Naive thymus-derived CD8-positive, alpha-beta T cell (primary cell): ENCODE measurements around the gene SYNPO. TPM values are rescaled to one million over a fixed set of nuclear protein-coding genes. Genes with fewer than 3 reads are reported as not detected.

Experiments used
- ATAC-seq, 2 donors: fragments of 150-1000 bp; cut with Tn5 transposase in 1 of 2; sonication (Bioruptor Pico), chemical (Tn5 transposase) in 1 of 2; 1 replicate in 1 of 2; 2 replicates in 1 of 2; pipeline ENCODE4 v1.10.0; 2021; ENCODE audit warnings: mild to moderate bottlenecking in 2 of 2, moderate library complexity in 2 of 2
- POLR2A ChIA-PET: fragments of 350-600 bp; sonication (Branson Sonifier 250); formaldehyde crosslinking; loops from one replicate; lab custom pipeline; 2021; ENCODE audit warnings: antibody characterized with exemption; lab: Charles Lee
- DNase-seq, 10 donors: peaks; one replicate each; pipeline versions ENCODE4 v3.0.0 to v3.0.0-alpha.2; 2020 to 2022
- H3K27ac Mint-ChIP-seq, 10 donors: one replicate each; pipeline ENCODE4 v1.8.0; 2020 to 2022; ENCODE audit warnings: mild to moderate bottlenecking in 10 of 10, mixed read lengths in 10 of 10, moderate library complexity in 4 of 10, inconsistent platforms in 1 of 10
- H3K27me3 Mint-ChIP-seq, 5 donors: one replicate each; pipeline ENCODE4 v1.8.0; 2021 to 2022; ENCODE audit warnings: mixed read lengths in 5 of 5
- H3K36me3 Mint-ChIP-seq, 3 donors: one replicate each; pipeline ENCODE4 v1.8.0; 2020 to 2022; ENCODE audit warnings: mixed read lengths in 3 of 3, mild to moderate bottlenecking in 2 of 3, inconsistent platforms in 1 of 3
- H3K4me1 Mint-ChIP-seq, 4 donors: one replicate each; pipeline ENCODE4 v1.8.0; 2021 to 2022; ENCODE audit warnings: mixed read lengths in 4 of 4
- H3K4me3 Mint-ChIP-seq, 10 donors: one replicate each; pipeline ENCODE4 v1.8.0; 2020 to 2022; ENCODE audit warnings: mild to moderate bottlenecking in 10 of 10, mixed read lengths in 10 of 10, moderate library complexity in 6 of 10, inconsistent platforms in 1 of 10
- H3K9me3 Mint-ChIP-seq, 9 donors: one replicate each; pipeline ENCODE4 v1.8.0; 2020 to 2022; ENCODE audit warnings: mixed read lengths in 9 of 9, mild to moderate bottlenecking in 3 of 9, inconsistent platforms in 1 of 9, moderate library complexity in 1 of 9
- polyA plus RNA-seq, 3 donors: library from polyadenylated mRNA; unstranded; fragments of 300-500 nt; fragmentation: Illumina TruSeq; gene quantifications; one replicate each; pipeline ENCODE4 v1.2.3, GENCODE V29; 2021
- total RNA-seq, 8 experiments: library from RNA in 2 of 8; stranded (reverse) in 2 of 8; gene quantifications; one replicate each; pipeline ENCODE4 v1.2.3 and lab custom pipeline; 2021 to 2026

Gene SYNPO
- total and polyA plus RNA-seq, 5 experiments from 2014 or later: 0.71 to 0.83 TPM; not detected in 3

GRCh38 chr5:150630016-150630415, 10.4 kb upstream of the SYNPO start:
- Mint-ChIP-seq H3K9me3 (no peaks in the 10 kb centered on the region), H3K36me3 (peaks cover 0 to 1% (median 0%) of the 10 kb centered on the region in 3 donors), H3K27me3 (peaks cover 6 to 30% (median 24%) of the 10 kb centered on the region in 5 donors), H3K4me3 (no peak overlapping the region), H3K4me1 (peaks cover 0 to 19% (median 3%) of the 10 kb centered on the region in 4 donors), H3K27ac (no peak overlapping the region)
- ATAC-seq (no peak), DNase-seq (no peak)
- POLR2A ChIA-PET: no interaction called here

GRCh38 chr5:150630461-150631325, 9.8 kb upstream of the SYNPO start:
- peaks cover 0 to 19% (median 2%) of the 10 kb centered on the region in 4 donors for H3K4me1 Mint-ChIP-seq
- DNase-seq: no peak
- no peak for ATAC-seq
- H3K27me3 Mint-ChIP-seq: peaks cover 6 to 33% (median 28%) of the 10 kb centered on the region in 5 donors
- peaks cover 0 to 1% (median 0%) of the 10 kb centered on the region in 3 donors for H3K36me3 Mint-ChIP-seq
- H3K27ac Mint-ChIP-seq: no peak overlapping the region
- POLR2A ChIA-PET: no interaction called here
- no peak overlapping the region for H3K4me3 Mint-ChIP-seq
- no peaks in the 10 kb centered on the region for H3K9me3 Mint-ChIP-seq

GRCh38 chr5:150631326-150631701, 9.1 kb upstream of the SYNPO start:
- H3K27me3 Mint-ChIP-seq: peaks cover 5 to 33% (median 28%) of the 10 kb centered on the region in 5 donors
- H3K4me3 Mint-ChIP-seq: no peak overlapping the region
- no peak overlapping the region for H3K27ac Mint-ChIP-seq
- POLR2A ChIA-PET: no interaction called here
- no peak for DNase-seq
- H3K9me3 Mint-ChIP-seq: no peaks in the 10 kb centered on the region
- peaks cover 0 to 1% (median 0%) of the 10 kb centered on the region in 3 donors for H3K36me3 Mint-ChIP-seq
- ATAC-seq: no peak
- peaks cover 0 to 13% (median 2%) of the 10 kb centered on the region in 4 donors for H3K4me1 Mint-ChIP-seq

- DNase-seq: no peak
- Mint-ChIP-seq H3K4me3 (no peak overlapping the region), H3K27ac (peak overlapping the region in 2 of 10 donors; percentile 12 to 55), H3K4me1 (peaks cover 0 to 3% (median under 1%) of the 10 kb centered on the region in 4 donors), H3K36me3 (peaks cover 0 to 1% (median 0%) of the 10 kb centered on the region in 3 donors), H3K27me3 (peaks cover 3 to 29% (median 25%) of the 10 kb centered on the region in 5 donors), H3K9me3 (no peaks in the 10 kb centered on the region)
- no peak for ATAC-seq
- POLR2A ChIA-PET: no interaction called here
These were observed 7.9 kb upstream of the SYNPO start for GRCh38 chr5:150632305-150633160.

GRCh38 chr5:150633429-150633828, 7.0 kb upstream of the SYNPO start:
- DNase-seq: no peak
- Mint-ChIP-seq H3K9me3 (no peaks in the 10 kb centered on the region), H3K36me3 (peaks cover 0 to 1% (median 0%) of the 10 kb centered on the region in 3 donors), H3K4me1 (peaks cover 0 to 2% (median 0%) of the 10 kb centered on the region in 4 donors), H3K27ac (peak overlapping the region in 1 of 10 donors; percentile 38), H3K4me3 (no peak overlapping the region), H3K27me3 (peaks cover 2 to 30% (median 21%) of the 10 kb centered on the region in 5 donors)
- POLR2A ChIA-PET: no interaction called here
- no peak for ATAC-seq

- no peak for DNase-seq
- H3K9me3 Mint-ChIP-seq: no peaks in the 10 kb centered on the region
- ATAC-seq: no peak
- POLR2A ChIA-PET: no interaction called here
- peaks cover 4 to 32% (median 17%) of the 10 kb centered on the region in 5 donors for H3K27me3 Mint-ChIP-seq
- H3K27ac Mint-ChIP-seq: no peak overlapping the region
- no peak overlapping the region for H3K4me3 Mint-ChIP-seq
- H3K36me3 Mint-ChIP-seq: no peaks in the 10 kb centered on the region
- H3K4me1 Mint-ChIP-seq: no peaks in the 10 kb centered on the region
These were observed 3.8 kb upstream of the SYNPO start for GRCh38 chr5:150636391-150637244.

GRCh38 chr5:150637245-150638052, 3.0 kb upstream of the SYNPO start:
- Mint-ChIP-seq H3K36me3 (no peaks in the 10 kb centered on the region), H3K27me3 (peaks cover 4 to 32% (median 17%) of the 10 kb centered on the region in 5 donors), H3K9me3 (no peaks in the 10 kb centered on the region), H3K27ac (peak overlapping the region in 1 of 10 donors; percentile 34), H3K4me3 (no peak overlapping the region), H3K4me1 (no peaks in the 10 kb centered on the region)
- ATAC-seq (no peak), DNase-seq (no peak)
- POLR2A ChIA-PET: no interaction called here

- no peaks in the 10 kb centered on the region for H3K4me1 Mint-ChIP-seq
- ATAC-seq: no peak
- POLR2A ChIA-PET: no interaction called here
- peak overlapping the region in 1 of 10 donors; percentile 22 for H3K27ac Mint-ChIP-seq
- H3K4me3 Mint-ChIP-seq: no peak overlapping the region
- no peaks in the 10 kb centered on the region for H3K36me3 Mint-ChIP-seq
- DNase-seq: no peak
- peaks cover 4 to 32% (median 17%) of the 10 kb centered on the region in 5 donors for H3K27me3 Mint-ChIP-seq
- H3K9me3 Mint-ChIP-seq: no peaks in the 10 kb centered on the region
These were observed 2.4 kb upstream of the SYNPO start for GRCh38 chr5:150638053-150638444.

GRCh38 chr5:150638488-150639376, 1.7 kb upstream of the SYNPO start:
- Mint-ChIP-seq H3K27me3 (peaks cover 4 to 32% (median 17%) of the 10 kb centered on the region in 5 donors), H3K4me1 (no peaks in the 10 kb centered on the region), H3K36me3 (no peaks in the 10 kb centered on the region), H3K4me3 (no peak overlapping the region), H3K27ac (peak overlapping the region in 1 of 10 donors; percentile 22), H3K9me3 (no peaks in the 10 kb centered on the region)
- POLR2A ChIA-PET: no interaction called here
- ATAC-seq: no peak
- no peak for DNase-seq

GRCh38 chr5:150639377-150639692, 1.1 kb upstream of the SYNPO start:
- H3K27ac Mint-ChIP-seq: no peak overlapping the region
- ATAC-seq (no peak), DNase-seq (no peak)
- no peaks in the 10 kb centered on the region for H3K9me3 Mint-ChIP-seq
- peaks cover 4 to 32% (median 17%) of the 10 kb centered on the region in 5 donors for H3K27me3 Mint-ChIP-seq
- POLR2A ChIA-PET: no interaction called here
- no peaks in the 10 kb centered on the region for H3K4me1 Mint-ChIP-seq
- H3K36me3 Mint-ChIP-seq: no peaks in the 10 kb centered on the region
- H3K4me3 Mint-ChIP-seq: no peak overlapping the region

- Mint-ChIP-seq H3K27me3 (peaks cover 4 to 32% (median 19%) of the 10 kb centered on the region in 5 donors), H3K4me3 (no peak overlapping the region), H3K9me3 (no peaks in the 10 kb centered on the region), H3K27ac (no peak overlapping the region), H3K4me1 (no peaks in the 10 kb centered on the region), H3K36me3 (no peaks in the 10 kb centered on the region)
- ATAC-seq (no peak), DNase-seq (no peak)
- POLR2A ChIA-PET: no interaction called here
These were observed 709 bp upstream of the SYNPO start for GRCh38 chr5:150639751-150640150.
